NCI-H1694 treated with DMSO at 0.1 percent for 48 hours (cell line): ENCODE data around the gene CGB5.
A peak's percentile ranks its signal among the peaks of the same experiment; 100 is the strongest.
"Not testable (repeated sequence)": the region's sequence is repeated elsewhere in the genome, so short reads cannot be mapped to it uniquely, and the experiment has no call there.

Experiments used
- DNase-seq: peaks from one replicate; lab custom pipeline; 2025; lab: John Stamatoyannopoulos, UW

CGB5 gene

GRCh38 chr19:49020931-49021895, 22.4 kb upstream of the CGB5 start:
- DNase-seq = no peak

DNA sequence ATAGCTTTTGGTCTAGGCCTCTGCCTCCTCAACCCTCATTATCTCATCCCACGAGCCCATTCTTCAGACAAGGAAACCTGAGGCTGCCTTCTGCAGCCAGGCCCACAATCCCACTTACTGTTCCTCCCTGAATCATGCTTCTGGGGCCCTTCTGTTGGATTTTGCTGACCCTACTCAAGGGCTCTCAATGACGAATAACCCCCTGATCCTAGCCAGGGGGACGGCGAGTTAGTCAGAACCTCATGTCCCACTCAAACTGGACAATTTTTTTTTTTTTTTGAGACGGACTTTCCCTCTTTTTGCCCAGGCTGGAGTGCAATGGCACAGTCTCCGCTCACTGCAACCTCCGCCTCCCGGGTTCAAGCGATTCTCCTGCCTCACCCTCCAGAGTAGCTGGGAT, 21.5 kb upstream of the CGB5 start:
- no peak for DNase-seq

DNA sequence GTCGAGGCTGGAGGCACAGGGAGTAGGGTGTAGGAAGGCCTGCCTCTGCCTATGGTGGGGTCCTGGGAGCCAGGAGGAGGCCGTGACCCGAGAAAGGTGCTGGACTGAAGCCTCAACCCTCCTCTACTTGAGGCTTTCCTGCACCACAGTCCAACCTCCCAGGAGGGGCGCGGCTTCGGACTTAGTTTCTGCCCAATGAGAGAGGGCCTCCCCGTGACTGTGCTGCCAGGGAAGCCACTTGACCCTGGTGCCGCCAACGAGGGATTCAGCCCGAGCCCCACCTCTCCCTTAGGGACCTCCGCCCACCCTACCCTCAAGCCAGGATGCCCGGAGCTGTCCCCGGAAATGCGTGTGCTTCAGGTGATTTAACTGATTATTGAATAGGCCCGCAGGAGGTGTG, 19.4 kb upstream of the CGB5 start, which contains the start of gene CGB3:
TSS of gene CGB3 (minus strand) at position 101 of the 400 bp plus-strand sequence. CDS start 362 bp downstream, outside the sequence.
- not testable (repeated sequence) for DNase-seq

DNA sequence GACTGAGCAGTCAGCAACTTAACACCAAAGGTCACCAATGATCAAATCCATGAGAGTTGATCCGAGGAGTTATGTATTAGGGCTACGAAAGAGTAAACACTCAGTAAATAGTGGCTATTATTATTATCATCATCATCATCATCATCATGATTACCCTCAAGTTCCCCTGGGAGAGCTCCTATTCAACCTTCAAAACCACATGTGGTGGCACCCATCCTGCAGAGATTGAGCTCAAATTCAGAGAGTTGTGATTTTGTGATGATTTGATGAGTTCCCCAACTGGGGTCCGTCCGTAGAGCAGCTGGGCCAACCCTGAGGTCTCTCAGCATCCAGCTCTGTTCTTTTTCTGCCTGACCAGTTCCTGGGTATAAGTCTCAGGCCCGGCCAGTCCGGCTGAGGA, 18.6 kb upstream of the CGB5 start:
- not testable (repeated sequence) for DNase-seq

DNA sequence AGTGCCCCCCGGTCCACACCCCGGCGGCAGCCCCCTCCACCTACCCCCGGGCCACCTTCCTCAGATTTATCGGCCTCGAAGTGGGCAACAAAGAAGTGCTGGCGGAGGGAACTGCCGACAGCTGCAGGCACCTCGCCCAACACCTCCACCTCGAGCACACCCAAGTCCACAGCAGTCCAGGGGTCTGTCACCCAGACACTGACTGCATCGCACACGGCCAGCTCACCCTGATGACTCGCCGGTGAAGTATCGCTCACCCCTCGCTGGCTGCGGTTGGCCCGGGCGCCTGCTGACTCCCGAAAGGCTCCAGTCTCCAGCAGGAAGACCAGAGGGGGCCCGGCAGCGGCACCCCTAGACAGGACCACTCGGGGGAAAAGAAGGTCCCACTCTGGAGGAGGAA, 18.0 kb upstream of the CGB5 start:
- not testable (repeated sequence) for DNase-seq

DNA sequence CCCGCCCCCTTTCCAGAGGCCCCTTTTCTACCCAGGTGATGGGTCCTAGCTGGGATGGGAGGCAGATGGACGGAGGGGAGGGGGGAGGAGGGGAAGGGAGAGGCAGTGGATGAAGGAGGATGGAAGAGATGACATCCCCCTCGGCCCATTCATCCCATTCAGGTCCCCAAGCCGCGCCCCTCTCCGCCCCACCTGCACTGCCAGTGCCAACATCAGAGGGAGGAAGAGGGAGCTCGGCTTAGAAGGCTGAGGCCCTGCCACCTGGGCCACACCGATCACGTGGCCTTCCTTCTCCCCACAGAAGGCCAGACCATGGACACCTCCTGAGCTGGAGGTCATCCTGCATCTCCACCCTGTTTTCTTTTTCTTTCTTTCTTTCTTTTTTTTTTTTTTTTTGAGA, 15.0 kb upstream of the CGB5 start:
- not testable (repeated sequence) for DNase-seq

GRCh38 chr19:49029749-49030148, 13.9 kb upstream of the CGB5 start:
- DNase-seq = not testable (repeated sequence)

DNA sequence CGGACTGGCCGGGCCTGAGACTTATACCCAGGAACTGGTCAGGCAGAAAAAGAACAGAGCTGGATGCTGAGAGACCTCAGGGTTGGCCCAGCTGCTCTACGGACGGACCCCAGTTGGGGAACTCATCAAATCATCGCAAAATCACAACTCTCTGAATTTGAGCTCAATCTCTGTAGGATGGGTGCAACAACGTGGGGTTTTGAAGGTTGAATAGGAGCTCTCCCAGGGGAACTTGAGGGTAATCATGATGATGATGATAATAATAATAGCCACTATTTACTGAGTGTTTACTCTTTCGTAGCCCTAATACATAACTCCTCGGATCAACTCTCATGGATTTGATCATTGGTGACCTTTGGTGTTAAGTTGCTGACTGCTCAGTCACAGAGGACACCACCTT, 13.3 kb upstream of the CGB5 start:
- DNase-seq = not testable (repeated sequence)

GRCh38 chr19:49031642-49032301, 11.9 kb upstream of the CGB5 start, which contains the start of gene CGB2:
TSS of gene CGB2 (plus strand) at chr19:49031890. CDS start at chr19:49032096, 206 bp downstream.
- peak; percentile 88 for DNase-seq

GRCh38 chr19:49036815-49037214, 6.8 kb upstream of the CGB5 start, which contains the start of gene CGB1:
TSS of gene CGB1 (minus strand) at chr19:49036895. CDS start at chr19:49036711, 184 bp downstream.
- peak; percentile 89 for DNase-seq

DNA sequence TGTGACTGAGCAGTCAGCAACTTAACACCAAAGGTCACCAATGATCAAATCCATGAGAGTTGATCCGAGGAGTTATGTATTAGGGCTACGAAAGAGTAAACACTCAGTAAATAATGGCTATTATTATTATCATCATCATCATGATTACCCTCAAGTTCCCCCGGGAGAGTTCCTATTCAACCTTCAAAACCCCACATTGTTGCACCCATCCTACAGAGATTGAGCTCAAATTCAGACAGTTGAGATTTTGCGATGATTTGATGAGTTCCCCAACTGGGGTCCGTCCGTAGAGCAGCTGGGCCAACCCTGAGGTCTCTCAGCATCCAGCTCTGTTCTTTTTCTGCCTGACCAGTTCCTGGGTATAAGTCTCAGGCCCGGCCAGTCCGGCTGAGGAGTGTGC, 5.5 kb upstream of the CGB5 start:
- DNase-seq = not testable (repeated sequence)

GRCh38 chr19:49038557-49039276, 4.9 kb upstream of the CGB5 start:
- not testable (repeated sequence) for DNase-seq

DNA sequence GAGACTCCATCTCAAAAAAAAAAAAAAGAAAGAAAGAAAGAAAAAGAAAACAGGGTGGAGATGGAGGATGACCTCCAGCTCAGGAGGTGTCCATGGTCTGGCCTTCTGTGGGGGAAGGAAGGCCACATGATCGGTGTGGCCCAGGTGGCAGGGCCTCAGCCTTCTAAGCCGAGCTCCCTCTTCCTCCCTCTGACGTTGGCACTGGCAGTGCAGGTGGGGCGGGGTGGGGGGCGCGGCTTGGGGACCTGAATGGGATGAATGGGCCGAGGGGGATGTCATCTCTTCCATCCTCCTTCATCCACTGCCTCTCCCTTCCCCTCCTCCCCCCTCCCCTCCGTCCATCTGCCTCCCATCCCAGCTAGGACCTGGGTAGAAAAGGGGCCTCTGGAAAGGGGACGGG, 3.9 kb upstream of the CGB5 start:
- DNase-seq = not testable (repeated sequence)

GRCh38 chr19:49042177-49042576, 1.5 kb upstream of the CGB5 start:
- no peak for DNase-seq

GRCh38 chr19:49042666-49043065, 982 bp upstream of the CGB5 start:
- not testable (repeated sequence) for DNase-seq

DNA sequence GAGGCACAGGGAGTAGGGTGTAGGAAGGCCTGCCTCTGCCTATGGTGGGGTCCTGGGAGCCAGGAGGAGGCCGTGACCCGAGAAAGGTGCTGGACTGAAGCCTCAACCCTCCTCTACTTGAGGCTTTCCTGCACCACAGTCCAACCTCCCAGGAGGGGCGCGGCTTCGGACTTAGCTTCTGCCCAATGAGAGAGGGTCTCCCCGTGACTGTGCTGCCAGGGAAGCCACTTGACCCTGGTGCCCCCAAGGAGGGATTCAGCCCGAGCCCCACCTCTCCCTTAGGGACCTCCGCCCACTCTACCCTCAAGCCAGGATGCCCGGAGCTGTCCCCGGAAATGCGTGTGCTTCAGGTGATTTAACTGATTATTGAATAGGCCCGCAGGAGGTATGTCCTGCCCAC, 5.4 kb downstream of the CGB5 start, which contains the start of gene CGB8:
TSS of gene CGB8 (minus strand) at position 101 of the 400 bp plus-strand sequence. CDS start 372 bp downstream, outside the sequence.
- not testable (repeated sequence) for DNase-seq

GRCh38 chr19:49049834-49050233, 6.2 kb downstream of the CGB5 start:
- not testable (repeated sequence) for DNase-seq

- DNase-seq = not testable (repeated sequence)
Measured at GRCh38 chr19:49050376-49051033, 6.9 kb downstream of the CGB5 start.

GRCh38 chr19:49056101-49056901, 12.7 kb downstream of the CGB5 start:
- no peak for DNase-seq

GRCh38 chr19:49056902-49057596, 13.4 kb downstream of the CGB5 start:
- not testable (repeated sequence) for DNase-seq
